GM18519 (cell line): ENCODE data around the gene COL23A1.

Source experiments
- ATAC-seq: cut with Tn5 transposase; IDR thresholded peaks from one replicate; pipeline ENCODE4 v1.9.1; 2021; ENCODE audit warnings: mild to moderate bottlenecking, moderate library complexity; ENCODE audit not compliant: unreplicated experiment, low FRiP score

COL23A1 gene

DNA sequence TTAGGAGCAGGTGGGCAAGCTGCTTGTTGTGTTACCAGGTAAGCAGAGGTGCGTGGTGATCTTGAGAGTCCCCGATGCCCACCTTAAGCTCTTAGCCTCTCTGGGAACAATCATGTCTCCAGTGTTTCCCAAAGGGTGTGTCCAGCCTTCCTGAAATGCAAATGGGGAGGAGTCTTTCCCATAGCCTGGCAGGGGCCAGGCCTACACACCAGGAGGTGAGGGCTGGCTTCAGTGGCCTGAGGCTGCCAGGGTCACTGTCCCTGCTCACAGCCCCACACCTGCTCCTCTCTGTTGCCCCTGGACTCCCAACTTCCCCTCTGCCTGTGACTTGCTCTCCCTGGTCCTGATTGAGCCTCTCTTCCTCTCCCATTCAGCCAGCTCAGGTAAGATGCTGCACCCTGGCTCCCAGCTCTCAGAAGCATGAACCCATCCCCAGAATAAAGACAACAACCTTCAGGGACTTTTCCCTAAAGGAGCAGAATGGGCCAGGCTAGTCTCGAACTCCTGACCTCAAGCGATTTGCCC, 291.8 kb downstream of the COL23A1 start:
- no peak for ATAC-seq

DNA sequence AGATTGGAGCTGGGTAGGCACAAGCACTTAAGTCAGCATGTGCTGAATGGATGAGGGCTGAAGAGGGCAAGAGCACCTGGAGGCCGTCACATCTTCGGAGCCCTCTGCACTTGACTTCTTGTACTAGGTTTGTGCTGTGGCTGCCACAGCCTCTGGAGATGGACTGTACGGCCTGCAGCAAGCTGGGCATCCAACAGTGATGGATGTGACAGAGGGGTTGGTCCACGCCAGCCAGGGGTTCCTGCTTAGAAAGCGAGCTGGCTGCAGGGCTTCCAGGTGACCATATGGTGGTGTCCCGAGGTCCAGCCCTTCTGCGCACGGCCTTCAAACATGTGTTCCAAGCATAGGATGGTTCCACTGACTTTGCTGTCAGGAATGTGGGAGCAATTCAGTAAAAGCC, 292.4 kb downstream of the COL23A1 start:
- ATAC-seq = no peak

DNA sequence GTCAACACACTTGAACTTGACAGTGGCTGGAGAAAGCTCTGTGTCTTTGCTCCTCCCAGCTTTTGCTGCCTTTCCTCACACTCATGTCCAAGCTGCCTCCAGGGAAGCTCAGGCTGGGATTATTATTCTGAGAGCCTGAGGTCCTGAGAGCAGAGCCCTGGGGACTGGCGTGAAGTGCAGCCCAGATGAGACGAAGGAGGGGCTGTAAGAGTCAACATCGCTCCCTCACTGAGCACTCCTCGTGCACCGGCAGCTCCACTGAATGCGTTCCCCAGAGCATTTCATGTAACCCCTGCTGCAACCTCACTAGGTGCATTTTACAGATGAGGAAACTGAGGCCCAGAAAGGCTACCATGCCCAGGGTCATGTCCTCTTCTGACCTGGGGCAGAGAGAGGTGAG, 294.1 kb downstream of the COL23A1 start:
- no peak for ATAC-seq

DNA sequence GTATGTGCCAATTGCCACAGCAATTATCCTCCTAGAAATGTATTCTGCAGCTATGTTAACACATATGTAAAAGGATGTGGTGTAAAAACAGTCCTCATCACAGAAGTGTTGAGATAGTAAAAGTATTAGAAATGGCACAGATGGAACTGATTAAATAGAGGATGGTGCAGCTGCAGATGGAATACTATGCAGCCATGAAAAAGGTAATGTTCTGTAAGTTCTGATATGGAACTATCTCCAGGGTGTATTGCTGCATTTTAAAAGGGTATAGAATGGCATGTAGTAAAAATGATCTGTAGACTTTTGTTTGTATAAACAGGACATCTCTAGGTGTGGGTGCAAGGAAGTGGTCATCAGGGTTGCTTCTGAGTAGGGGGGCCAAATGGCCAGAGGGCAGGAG, 294.6 kb downstream of the COL23A1 start:
- ATAC-seq = no peak

DNA sequence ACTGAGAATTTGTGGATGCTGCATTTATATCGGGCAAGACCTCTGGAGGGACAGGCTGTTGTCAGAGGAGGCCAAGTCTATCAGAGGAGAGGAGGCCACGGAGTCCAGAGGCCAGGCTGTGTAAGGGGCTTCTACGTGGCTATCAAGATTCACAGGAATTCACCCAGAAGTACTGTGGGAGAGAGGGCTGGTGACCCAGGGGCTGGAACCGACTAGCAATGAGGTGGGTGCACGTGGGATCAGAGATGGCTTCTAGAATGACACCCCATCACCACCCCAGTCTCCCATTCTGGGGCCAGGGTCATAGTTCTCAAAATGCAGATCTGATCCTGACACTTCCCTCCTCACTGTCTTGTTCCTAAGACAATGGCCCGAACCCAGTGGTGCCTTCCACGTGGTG, 296.4 kb downstream of the COL23A1 start:
- ATAC-seq = no peak

DNA sequence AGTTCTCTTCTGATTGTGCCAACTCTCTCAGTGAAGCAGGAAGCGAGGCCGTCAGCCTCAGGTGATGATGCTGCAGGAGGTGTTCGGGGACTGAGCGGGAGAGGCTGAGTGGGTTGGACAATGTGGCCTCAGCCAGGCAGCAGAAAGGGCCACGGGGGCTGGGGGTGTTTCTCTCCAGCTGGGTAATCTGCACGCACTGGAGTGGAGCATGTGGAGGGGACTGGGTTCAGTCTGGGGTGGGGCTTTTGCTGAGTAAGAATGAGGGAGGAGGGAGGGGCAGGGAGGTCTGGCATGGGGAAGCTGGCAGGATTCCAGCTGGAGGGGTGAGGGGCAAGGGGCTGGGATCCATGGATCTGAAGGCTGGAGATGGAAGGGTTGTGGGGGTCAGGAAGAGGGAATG, 296.8 kb downstream of the COL23A1 start:
- no peak for ATAC-seq

DNA sequence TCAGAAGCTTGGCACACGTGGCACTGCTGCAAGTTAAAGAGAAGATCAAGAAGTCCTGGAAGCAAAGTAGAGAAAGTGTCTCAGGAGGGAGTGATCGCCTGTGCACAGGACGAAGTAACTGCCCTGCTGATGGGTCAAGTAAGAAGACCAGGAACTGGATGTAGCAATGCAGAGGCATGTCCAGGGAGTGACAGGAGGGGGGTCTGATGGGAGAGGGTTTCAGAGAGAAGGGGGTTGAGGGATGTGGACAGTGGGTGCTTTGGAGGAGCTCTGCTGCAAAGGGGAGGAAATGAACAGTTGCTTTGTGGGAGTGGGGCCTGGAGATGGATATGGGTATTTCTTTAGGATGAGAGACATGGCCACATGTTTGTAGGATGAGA, 297.4 kb downstream of the COL23A1 start:
- no peak for ATAC-seq

DNA sequence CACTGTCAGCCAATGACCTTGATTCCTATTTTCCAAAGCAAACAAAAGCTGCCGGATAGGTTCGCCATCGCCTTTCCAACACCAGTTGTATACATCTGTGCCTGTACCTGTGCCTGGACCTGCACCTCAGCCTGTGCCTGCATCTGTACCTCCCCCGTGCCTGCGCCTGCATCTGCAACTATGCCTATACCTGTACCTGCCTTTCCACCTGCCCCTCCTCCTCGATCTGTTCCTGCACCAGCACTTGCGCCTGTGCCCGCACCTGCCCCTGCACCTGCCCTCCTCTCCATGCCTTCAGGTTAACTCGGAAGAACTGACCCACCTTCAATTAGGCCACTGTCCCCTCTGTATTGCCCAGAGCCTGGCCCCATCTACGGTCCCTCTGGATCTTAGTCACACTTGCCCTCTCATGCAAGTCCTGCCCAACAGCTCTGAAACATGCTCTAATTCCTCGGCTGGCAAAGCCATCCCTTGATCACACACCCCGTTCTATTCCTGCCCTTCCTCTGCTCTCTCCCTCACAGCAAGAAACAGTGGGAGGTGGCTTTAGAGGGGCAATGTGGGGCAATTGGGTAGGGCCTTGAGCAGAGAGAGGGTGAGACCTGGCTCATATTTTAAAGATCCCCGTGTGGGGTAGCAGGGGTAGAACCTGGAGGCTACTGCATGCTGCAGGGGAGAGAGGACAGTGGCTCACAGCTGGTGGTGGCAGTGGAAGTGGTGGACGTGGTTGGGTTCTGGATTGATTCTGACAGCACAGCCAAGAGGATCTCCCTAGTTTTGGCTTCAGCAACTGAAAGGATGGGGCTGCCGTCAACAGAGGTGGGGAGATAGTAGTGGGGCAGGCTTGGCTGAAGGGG, 298.0 kb downstream of the COL23A1 start:
- ATAC-seq = no peak

DNA sequence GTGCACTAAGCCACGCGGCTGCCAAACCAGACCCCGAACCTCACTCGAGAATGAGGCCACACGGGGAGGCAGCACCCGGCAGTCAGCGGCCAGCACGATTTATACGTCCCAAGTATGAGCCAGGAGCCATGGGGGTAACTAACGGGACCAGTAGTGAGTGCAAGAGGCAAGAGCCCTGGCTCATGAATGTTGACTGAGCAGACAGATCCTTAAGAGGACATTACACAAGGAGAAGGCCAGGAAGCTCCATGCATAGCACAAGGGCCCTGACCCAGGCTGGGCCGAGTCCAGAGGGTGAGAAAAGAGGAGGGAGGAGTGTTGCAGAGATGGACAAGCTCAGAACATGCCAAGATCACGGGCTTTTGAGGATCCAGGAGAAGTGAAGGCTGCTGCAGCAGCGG, 299.0 kb downstream of the COL23A1 start:
- ATAC-seq = no peak

DNA sequence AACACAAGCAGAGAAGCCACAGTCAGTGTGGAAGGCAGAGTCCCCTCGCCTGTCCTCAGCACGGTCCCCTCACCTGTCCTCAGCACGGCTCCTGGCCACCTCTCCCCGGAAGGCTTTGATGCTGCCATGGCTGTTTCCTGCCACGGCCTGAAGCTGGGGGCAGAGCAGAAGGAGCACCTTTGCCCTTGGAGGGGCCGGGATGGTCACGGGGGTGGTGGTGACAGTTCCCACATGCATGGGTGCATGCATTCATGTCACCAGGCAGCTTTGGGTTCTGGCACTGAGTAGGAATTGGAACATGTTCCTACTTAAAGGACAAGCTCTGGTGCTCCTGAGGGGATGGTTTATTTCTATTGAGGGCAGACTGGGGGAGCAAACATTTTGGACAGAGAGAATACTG, 299.8 kb downstream of the COL23A1 start:
- ATAC-seq = no peak

DNA sequence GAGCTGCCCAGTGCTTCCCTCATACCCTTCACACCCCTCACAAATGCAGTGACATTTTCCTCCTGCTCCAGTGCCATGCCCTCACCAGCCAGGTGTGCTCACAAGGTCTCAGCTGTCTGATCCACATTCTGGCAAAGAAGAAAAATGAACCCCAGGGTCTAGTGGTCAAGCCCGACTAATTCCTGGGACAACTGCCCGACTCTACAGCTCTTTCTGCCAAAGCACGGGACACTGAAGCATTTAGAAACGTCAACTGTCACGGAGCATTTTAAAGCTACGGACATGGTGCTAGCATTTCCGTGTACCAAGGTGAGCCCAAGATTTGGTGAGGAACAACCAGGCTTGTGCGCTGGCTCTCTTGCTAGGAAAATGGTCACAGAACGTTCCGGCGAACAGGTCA, 300.8 kb downstream of the COL23A1 start:
- ATAC-seq = no peak

DNA sequence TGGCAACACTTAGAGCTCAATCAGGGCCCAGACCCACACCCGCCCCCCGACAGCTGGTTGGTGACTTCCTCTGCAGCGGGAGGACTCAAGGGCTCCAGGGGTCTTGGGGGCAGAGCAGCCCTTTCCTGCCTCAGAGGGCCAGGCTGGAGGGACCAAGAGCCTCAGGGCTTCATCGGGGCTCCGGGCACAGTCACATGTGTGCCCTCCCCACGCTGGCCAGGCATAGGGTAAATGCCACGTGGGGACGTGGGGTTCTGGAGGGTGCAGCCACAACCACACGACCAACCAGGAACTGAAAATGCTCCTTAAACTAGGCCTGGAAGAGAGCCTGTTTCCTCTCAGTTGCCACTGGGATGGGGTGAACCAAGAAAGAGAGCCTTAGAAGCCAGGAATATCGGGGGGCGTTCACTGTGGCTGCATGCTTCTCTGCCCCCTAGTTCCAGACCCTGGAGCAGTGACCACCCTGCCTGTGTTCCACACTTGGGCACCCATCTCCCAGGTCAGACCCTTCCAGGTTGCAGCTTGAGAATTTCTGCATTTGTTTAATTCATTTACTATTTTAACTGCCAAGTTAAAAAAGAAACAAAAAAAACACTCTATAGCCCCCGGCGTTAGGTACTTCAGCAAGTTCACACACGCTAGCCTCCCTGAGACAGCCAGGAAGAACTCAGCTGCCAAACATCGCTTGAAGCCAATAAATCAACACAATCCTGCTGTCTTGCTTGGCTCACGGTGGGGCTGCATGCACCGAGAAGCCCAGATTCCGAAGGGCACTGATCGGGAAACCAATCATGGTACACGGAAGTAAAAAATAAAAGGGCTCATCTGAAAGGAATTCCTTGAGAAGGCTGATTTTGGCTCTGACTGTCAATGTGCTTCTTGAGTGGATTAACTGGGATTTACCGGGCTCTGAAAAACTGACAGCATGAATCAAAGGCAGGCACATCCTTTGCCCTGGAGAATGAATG, 301.5 kb downstream of the COL23A1 start:
- ATAC-seq = no peak

DNA sequence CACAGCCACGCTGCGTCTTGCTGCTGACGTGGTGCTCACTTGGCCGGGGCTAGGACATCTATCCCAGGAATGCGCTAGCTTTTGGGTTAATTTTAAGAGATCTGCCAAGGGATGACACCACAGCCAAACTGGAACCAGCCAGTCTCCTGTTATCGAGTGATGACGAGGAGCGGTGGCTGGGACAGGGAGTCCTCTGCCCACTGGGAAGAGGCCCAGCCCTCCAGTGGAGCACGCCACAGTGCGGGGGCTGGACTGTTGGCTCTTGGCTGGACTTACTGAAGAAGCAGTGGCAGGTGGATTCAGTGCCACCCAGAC, 302.4 kb downstream of the COL23A1 start:
- no peak for ATAC-seq

DNA sequence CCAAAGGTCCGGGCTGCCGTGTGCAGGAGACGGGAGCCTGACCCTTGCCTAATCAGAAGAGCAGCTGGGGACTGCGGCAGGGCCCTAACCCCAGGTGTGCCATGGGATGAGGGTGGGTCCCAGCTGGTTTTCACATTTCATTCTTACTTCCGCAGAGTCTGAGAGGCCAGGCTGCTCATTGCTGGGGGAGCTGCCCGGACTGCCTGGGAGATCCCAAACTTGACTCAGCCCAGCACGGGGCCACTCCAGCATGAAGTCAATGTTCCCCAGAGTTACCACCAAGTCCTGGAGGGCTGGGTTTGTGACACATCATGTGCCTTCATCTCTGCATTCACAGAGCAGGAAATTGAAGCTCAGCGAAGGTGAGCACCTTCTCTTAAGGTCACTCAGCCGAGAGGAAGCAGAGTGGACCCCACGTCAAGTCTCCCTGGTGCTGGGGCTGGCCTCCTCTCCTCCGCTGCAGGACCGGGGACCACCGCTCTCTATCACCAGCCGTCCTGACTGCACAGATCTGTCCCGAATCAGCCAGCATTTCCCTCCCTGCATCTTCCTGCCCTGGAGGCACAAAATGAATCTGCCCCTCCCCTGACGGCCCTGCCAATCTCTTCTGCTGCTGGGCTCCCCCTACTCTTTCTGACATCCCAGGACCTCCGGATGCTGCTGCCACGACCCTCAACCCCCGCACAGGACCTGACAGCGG, 303.0 kb downstream of the COL23A1 start:
- ATAC-seq = no peak

DNA sequence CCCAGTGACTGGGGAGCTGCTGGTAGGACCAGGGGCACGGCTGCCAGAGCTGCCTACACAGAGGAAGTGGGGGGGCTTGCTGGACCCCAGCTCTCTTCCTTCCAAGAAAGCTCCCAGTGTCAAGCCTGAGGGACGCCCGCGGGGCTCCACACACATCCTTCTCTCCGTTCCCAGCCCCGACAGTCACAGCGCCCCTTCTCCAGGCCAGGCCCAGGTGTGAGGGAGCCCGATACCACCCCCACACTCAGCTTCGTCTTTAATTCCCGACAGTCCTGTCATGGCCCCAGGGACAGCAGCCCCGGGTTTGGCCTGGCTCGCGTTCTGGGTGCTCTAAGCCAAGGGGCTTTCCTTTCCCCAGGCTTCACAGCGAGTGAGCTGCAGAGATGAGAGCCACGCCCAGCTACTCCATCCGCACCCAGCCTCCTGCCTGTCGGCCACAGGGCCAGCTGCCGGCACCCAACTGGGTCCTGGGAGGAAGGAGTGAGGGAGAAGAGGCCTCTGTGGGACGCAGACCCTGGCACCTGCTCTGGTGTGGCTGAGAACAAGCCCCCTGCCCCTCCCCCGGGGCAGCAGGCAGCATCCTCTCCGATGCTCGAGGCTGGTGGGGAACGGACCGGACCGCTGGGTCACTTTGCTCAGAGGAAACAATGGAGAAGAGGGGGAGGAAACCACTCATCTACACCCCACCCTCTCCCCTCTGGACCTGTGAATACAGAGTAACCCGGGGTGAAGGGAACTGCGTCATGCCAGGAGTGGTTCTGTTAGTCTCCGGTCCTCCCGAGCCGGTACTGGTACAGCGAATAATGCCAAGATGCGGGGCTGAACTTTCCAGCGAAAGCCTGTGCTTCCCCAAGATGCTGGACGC, 303.7 kb downstream of the COL23A1 start:
- ATAC-seq = no peak

DNA sequence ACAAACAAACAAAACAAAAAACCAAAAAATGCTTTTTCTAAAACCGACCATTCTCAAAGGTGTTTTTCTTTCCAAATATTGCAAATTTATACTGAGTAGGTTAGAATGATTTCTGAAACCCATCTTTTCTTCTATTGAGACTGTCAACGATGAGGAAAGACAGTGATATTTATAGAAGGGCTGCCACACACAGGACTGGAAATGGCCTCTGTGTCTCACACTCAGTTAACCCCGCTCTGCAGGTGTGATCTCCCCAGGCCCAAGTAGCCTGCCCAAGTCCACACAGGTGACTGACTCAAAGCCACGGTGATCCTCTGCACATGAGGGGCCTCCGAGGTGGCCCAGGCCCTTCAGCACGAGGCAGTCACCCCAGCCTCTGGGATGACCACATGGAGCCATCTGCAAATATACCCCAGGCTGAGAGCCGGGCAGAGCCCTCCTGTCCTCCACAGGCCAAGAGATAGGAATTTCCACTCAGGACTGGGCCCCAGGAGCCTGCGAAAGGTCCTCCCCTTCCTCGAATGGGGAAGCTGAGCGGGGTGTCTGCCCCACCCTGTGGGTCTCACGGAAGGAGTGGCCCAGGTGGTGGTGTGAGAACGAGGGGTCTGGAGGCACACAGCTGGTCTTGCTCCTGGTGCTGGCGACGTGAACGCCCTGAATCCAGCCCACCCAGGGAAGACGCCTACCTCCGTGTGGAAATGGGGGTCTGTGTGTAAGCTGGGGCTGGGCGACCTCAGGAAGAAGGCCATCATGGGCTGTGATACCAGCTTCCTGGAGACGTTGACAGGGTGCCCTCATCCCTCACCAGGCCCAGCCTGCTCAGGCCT, 304.6 kb downstream of the COL23A1 start:
- no peak for ATAC-seq

DNA sequence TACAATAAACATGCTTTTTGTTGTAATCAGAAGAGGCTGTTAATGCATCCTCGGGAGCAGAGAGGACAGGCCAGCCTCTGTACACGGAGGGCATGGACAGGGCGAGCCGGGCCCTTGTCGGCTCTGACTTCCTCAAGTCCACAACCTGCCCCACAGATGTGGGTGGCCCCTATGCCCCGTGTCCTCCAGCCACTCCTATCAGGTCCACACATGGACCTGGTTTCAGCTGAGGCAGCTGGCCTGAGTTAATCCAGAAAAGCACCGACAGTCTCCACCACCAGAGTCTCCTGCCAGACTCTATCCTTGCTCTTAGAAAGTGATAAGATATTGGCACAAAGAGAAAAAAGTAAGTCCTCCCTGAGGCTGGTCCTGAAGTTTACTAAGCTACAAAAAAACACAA, 305.2 kb downstream of the COL23A1 start:
- ATAC-seq = no peak

DNA sequence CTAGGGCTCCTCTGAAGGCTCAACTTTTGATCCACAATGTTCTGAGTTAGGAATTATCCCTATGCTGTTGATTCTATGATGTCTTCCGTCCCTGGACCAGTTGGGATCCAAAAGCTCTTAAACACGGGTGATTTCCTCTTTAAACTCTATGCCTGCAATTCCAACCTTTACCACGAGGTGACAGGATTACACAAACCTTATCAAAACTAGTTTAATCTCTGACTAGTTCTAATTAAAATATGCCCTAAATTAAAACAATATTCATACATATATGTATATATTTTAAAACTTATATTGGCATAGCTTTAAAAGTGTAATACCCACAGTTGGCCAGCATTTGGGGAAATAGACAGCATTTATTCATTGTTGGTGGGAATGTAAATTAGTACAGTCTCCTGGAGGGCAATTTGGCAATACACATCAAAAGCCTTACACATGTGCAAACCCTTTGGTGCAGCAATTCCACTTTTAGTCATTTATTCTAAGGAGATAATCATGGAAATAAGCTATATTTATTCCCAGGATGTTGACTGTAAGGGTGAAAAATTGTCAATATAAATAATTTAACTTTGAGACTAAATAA, 306.0 kb downstream of the COL23A1 start:
- ATAC-seq = no peak

DNA sequence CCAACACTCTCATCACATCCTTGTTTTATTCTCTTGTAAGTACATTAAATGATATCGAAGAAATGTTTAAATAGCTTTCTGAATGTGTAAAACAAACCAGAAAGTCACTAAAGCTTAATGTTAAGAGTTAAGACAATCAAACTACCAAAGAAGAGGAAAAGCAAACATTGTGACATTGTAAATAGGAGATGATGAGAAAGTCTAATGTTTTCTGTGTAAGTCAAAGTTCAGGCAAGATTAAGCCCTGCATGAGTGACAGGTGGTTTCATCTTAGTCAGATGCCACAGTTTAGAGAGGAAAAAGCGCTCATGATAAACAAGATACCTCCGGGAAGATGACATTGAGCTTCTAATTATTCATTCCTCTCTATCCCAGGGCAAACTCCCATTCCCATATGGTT, 306.7 kb downstream of the COL23A1 start:
- no peak for ATAC-seq
